HG02943 (cell line): ENCODE measurements around the gene BDH1.
"Not testable (repeated sequence)": the region's sequence is repeated elsewhere in the genome, so short reads cannot be mapped to it uniquely, and the experiment has no call there.

ENCODE experiments used
- ATAC-seq: cut with Tn5 transposase; IDR thresholded peaks from one replicate; pipeline ENCODE4 v1.9.1; 2021; ENCODE audit warnings: mild to moderate bottlenecking, low read depth, moderate library complexity; ENCODE audit not compliant: unreplicated experiment

The BDH1 gene

GRCh38 chr3:197493049-197493448 is 62.7 kb downstream of the BDH1 start:
- ATAC-seq: no peak

GRCh38 chr3:197491923-197492664 is 63.7 kb downstream of the BDH1 start:
- ATAC-seq: no peak

- ATAC-seq: no peak
Observed at GRCh38 chr3:197491478-197491877, 64.3 kb downstream of the BDH1 start.

DNA sequence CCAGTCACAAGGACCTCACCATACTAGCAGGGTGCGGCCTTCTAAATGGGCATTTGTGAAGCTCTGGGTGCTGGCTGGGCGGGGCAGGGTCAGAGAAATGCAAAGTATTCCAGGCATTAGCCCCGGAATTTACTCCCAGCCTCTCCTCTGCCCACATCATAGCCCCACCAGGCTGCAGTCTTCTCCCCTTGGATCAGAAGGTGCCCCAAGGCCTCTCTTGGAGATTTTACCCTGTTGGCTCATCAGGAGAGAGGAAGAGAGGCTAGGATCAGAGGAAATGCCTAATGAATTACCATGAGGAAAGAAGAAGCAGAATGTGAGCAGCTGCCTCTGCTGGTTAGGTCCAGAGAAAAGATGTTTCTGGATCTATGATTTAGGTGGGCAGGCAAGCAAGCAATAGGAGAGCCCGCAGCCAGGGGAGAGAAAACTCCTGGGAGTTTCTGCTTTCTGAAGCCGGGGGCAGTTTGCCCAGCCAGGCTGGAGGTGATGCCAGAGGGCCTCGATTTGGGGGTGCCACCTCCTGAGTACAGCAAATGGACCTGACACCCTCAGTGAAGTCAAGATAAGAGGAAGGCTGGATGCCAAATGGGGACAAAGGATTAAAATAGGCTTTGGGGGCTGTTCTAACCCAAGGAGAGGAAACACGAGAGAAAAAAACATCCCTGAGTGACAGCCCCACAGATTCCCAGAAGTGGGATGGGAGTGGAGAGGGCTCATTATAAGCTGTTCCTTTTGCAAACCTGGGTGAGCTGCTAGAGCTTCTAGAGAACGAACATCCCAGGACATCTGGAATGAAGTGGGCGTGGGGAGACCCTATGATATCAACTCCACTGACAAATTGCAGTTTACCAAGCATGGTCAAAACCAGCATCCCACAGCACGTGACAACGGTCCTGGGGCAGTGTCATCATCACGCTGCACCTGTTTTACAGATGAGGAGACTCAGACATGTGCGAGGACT is 65.4 kb downstream of the BDH1 start:
- ATAC-seq: no peak

DNA sequence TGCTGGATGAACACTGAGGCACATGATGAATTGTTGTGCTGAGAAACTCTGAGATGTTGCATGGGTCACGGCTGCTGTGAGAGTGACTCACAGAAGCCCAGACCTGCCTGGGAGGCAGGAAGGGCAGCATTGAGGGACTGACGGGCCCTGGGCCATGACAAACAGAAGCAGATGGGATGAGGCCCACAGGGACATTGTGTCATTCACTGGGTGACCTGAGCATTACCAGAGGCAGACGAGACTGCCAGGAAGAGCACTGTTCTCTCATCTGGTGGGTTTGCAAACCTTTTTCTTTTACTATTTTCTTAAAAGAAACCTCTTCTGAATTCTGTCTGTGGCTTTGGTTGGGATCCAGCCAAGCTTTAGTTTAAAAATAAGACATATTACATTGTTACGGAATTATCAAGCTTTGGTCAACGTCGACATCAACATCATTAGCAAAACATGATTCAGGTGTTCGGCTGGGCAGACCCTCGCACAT is 67.8 kb downstream of the BDH1 start:
- no peak for ATAC-seq

GRCh38 chr3:197486861-197487260 is 68.9 kb downstream of the BDH1 start:
- ATAC-seq: no peak

GRCh38 chr3:197485143-197485542 is 70.6 kb downstream of the BDH1 start:
- ATAC-seq: no peak

DNA sequence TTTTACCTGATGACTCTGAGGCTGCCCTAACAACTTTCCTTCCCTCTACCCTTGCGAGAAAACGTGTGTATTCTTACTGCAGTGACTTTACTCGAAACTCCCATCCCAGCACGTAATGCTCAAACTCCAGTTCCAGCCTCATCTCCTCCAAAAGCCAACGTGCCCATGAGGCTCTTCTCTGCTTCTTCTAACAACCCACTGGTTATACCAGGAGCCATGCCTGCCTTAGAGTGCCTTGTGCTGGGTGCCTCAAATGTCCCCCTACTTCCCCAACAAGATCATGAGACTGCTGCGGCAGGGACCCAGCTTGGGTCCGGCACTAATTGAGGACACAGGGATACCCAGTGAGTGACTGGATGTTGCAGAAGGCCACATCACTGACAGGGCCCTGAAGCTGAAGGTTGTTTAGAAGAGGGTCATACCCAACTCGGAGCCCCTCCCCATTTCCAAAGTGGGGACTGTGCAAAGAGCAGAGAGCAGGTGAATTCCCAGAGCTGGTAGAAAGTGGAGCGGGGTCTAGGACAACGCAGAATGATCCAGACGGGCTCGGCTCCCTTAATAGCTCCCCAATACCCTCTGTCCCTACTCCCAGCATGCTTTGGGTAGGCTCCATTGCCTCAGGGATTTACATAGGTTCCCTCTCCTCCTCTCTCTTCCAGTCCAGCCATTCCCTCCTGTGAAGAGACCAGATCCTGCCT is 71.4 kb downstream of the BDH1 start:
- ATAC-seq: no peak

DNA sequence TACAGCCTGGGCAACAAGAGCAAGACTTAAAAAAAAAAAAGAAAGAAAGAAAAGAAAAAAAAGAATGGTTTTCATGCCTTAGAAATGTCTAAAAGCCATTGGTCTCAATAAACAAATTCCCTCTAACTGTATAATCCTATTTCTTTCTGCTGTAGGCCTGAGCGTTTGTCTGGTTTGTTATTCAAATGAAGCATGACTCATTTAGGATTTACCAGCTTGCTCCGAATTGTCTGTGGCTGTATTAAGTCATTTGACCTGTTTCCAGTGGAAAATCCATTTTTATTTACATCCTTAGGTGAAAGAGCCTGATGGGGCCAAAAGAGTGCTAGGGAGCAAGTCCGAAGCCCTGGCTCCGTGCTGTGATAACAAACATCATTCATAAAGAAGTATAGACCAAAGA is 73.8 kb downstream of the BDH1 start:
- ATAC-seq: no peak

DNA sequence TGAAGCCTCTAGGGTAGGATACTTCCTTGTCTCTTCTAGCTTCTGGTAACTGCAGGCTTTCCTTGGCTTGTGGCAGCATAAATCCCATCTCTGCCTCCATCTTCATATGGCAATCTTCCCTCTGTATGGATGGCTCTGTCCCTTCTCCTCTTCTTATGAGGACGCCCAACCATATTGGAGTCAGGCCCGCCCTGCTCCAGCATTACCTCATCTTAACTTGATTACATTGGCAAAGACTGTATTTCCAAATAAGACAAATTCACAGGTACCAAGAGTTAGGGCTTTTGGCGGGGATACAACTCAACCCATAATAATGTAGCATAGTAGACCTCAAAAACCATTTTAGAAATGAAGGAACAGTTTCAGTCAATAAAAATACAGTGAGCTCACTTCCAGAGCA is 75.4 kb downstream of the BDH1 start:
- ATAC-seq: no peak

- ATAC-seq: no peak
Observed at GRCh38 chr3:197478746-197479668, 76.8 kb downstream of the BDH1 start.

GRCh38 chr3:197477816-197478215 is 78.0 kb downstream of the BDH1 start:
- ATAC-seq: not testable (repeated sequence)

GRCh38 chr3:197475997-197476525 is 79.7 kb downstream of the BDH1 start:
- ATAC-seq: no peak

- ATAC-seq: no peak
Observed at GRCh38 chr3:197475514-197475913, 80.3 kb downstream of the BDH1 start.

GRCh38 chr3:197472151-197472550 is 83.6 kb downstream of the BDH1 start:
- ATAC-seq: no peak

DNA sequence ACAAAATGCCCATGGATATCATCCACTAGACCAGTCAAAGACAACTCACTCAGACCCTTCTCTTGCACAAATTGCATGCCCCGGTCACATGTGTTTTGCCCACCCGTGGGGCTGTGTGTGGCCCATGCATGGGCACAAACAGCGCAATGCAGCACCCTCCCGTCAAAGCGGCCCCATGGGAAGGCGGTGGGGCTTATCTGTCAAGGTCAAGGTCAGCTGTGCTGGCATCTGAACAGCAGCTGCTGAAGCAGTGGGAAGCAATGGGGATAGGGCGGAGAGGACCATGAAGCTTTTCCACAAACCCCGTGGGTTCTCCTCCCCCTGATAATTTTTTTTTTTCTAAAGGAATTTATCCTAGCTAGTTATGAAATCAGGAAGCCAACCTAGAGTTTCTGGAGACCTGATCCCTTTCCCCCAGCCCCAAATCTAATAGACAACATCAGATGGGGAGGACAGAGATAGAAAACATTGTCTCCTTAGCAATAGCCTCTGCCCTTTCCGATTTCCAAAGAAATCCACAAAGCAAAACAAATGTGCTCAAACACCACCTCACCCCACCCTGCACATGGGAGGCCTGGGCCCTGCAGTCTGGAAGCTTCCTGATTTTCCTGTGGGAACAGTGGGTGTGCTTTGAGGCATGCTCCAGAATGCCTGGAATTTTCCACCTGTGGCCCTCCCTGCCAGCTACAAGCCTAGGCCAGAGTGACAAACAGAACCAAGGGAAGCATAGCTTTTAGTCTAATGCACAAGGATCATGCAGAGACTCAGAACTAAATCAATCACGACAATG is 84.4 kb downstream of the BDH1 start:
- no peak for ATAC-seq

- ATAC-seq: no peak
Observed at GRCh38 chr3:197468866-197469382, 86.8 kb downstream of the BDH1 start.

GRCh38 chr3:197468167-197468566 is 87.6 kb downstream of the BDH1 start:
- no peak for ATAC-seq
